Trophoblast cell (in vitro differentiated cells and primary cell): ENCODE results near the gene NLGN4X.

Experiments
- DNase-seq, 2 donors: peaks; one replicate each; pipeline ENCODE4 v3.0.0-alpha.2; 2016
- H2AFZ ChIP-seq: 2 replicates; pipeline ENCODE4 v1.6.1; 2013; ENCODE audit warnings: low read length, moderate library complexity, mild to moderate bottlenecking; ENCODE audit not compliant: insufficient read depth, poor library complexity
- H2AK5ac ChIP-seq: 2 replicates; pipeline ENCODE4 v1.6.1; 2013; ENCODE audit warnings: mild to moderate bottlenecking, low read length
- H2BK120ac ChIP-seq: 2 replicates; pipeline ENCODE4 v1.6.1; 2013; ENCODE audit warnings: low read length, mild to moderate bottlenecking, moderate library complexity; ENCODE audit not compliant: insufficient read depth, poor library complexity
- H2BK12ac ChIP-seq: 2 replicates; pipeline ENCODE4 v1.6.1; 2013; ENCODE audit warnings: mild to moderate bottlenecking, low read length, moderate library complexity
- H2BK5ac ChIP-seq: 2 replicates; pipeline ENCODE4 v1.6.1; 2013; ENCODE audit warnings: low read length, low read depth, moderate library complexity, mild to moderate bottlenecking; ENCODE audit not compliant: poor library complexity
- H3K14ac ChIP-seq: 2 replicates; pipeline ENCODE4 v1.6.1; 2013; ENCODE audit warnings: mild to moderate bottlenecking, low read length
- H3K18ac ChIP-seq: 2 replicates; pipeline ENCODE4 v1.6.1; 2013; ENCODE audit warnings: mild to moderate bottlenecking, low read length
- H3K23ac ChIP-seq: 2 replicates; pipeline ENCODE4 v1.6.1; 2013; ENCODE audit warnings: low read length
- H3K27ac ChIP-seq: 2 replicates; pipeline ENCODE4 v1.5.1; 2013; ENCODE audit warnings: low read depth, mild to moderate bottlenecking, inconsistent platforms, low read length, moderate library complexity
- H3K27me3 ChIP-seq: 2 replicates; pipeline ENCODE4 v1.6.1; 2013; ENCODE audit warnings: inconsistent platforms, mild to moderate bottlenecking, low read length, moderate library complexity; ENCODE audit not compliant: insufficient read depth
- H3K36me3 ChIP-seq, 2 experiments: 1 replicate in 1 of 2; 2 replicates in 1 of 2; pipeline ENCODE4 v1.6.1; 2013; ENCODE audit warnings: low read length in 2 of 2, mild to moderate bottlenecking in 2 of 2, moderate library complexity in 1 of 2; ENCODE audit not compliant: insufficient read depth in 2 of 2, control insufficient read depth in 1 of 2
- H3K4ac ChIP-seq: 2 replicates; pipeline ENCODE4 v1.6.1; 2013; ENCODE audit warnings: low read depth, mild to moderate bottlenecking, low read length, moderate library complexity
- H3K4me1 ChIP-seq, 2 experiments: 1 replicate in 1 of 2; 2 replicates in 1 of 2; pipeline ENCODE4 v1.6.1; 2013; ENCODE audit warnings: low read length in 2 of 2, mild to moderate bottlenecking in 2 of 2, moderate library complexity in 1 of 2; ENCODE audit not compliant: insufficient read depth in 2 of 2, control insufficient read depth in 1 of 2
- H3K4me2 ChIP-seq: 2 replicates; pipeline ENCODE4 v1.6.1; 2013; ENCODE audit warnings: inconsistent platforms, mild to moderate bottlenecking, low read length, moderate library complexity
- H3K4me3 ChIP-seq: 2 replicates; pipeline ENCODE4 v1.5.1; 2013; ENCODE audit warnings: mild to moderate bottlenecking, low read depth, low read length, inconsistent platforms
- H3K79me1 ChIP-seq: one replicate; pipeline ENCODE4 v1.6.1; 2013; ENCODE audit warnings: low read length
- H3K79me2 ChIP-seq: 2 replicates; pipeline ENCODE4 v1.6.1; 2013; ENCODE audit warnings: low read length, mild to moderate bottlenecking; ENCODE audit not compliant: control insufficient read depth, insufficient read depth, poor library complexity
- H3K9ac ChIP-seq: 2 replicates; pipeline ENCODE4 v1.6.1; 2013; ENCODE audit warnings: mild to moderate bottlenecking, low read length
- H3K9me3 ChIP-seq: 2 replicates; pipeline ENCODE4 v1.6.1; 2013; ENCODE audit warnings: low read depth, mild to moderate bottlenecking, control low read depth, inconsistent platforms, low read length; ENCODE audit not compliant: insufficient read depth
- H4K12ac ChIP-seq: 2 replicates; pipeline ENCODE4 v1.6.1; 2013; ENCODE audit warnings: low read depth, mild to moderate bottlenecking, low read length, moderate library complexity
- H4K8ac ChIP-seq: 2 replicates; pipeline ENCODE4 v1.6.1; 2013; ENCODE audit warnings: low read depth, mild to moderate bottlenecking, low read length, moderate library complexity
- H4K91ac ChIP-seq: one replicate; pipeline ENCODE4 v1.6.1; 2013; ENCODE audit warnings: low read depth, mild to moderate bottlenecking, low read length, moderate library complexity
- WGBS: extraction: QIAGEN DNeasy Blood & Tissue Kit; methylation state at CpG from one replicate; pipeline ENCODE4 v1.1.7; 2013; ENCODE audit warnings: missing lambda C conversion rate; ENCODE audit not compliant: insufficient read length, insufficient coverage; ENCODE audit errors: extremely low coverage; 5-methylcytosine and 5-hydroxymethylcytosine counted together

The NLGN4X gene

GRCh38 chrX:6021316-6022091 is 207.2 kb downstream of the NLGN4X start:
- Histone ChIP-seq H2BK12ac (no peak overlapping the region), H4K91ac (no peak overlapping the region)
- no CpG with 5 or more reads among the region's 4 CpGs for WGBS

GRCh38 chrX:6019076-6019475 is 209.6 kb downstream of the NLGN4X start:
- Histone ChIP-seq H3K4me2 (no peak overlapping the region), H2AK5ac (no peak overlapping the region), H3K14ac (no peak overlapping the region), H2BK120ac (no peak overlapping the region), H3K9ac (no peak overlapping the region), H4K8ac (no peak overlapping the region), H3K79me2 (no peaks in the 10 kb centered on the region), H3K36me3 (no peaks in the 10 kb centered on the region), H3K23ac (no peak overlapping the region), H2AFZ (no peak overlapping the region), H3K18ac (no peak overlapping the region), H2BK12ac (no peak overlapping the region), H3K27ac (no peak overlapping the region), H3K27me3 (no peaks in the 10 kb centered on the region), H3K4ac (no peak overlapping the region), H4K12ac (no peak overlapping the region), H3K9me3 (no peaks in the 10 kb centered on the region), H3K79me1 (no peaks in the 10 kb centered on the region), H4K91ac (no peak overlapping the region), H3K4me1 (no peaks in the 10 kb centered on the region), H3K4me3 (no peak overlapping the region), H2BK5ac (no peak overlapping the region)
- DNase-seq: no peak
- no CpG with 5 or more reads among the region's 4 CpGs for WGBS

More at GRCh38 chrX:6021316-6022091, 207.2 kb downstream of the NLGN4X start:
- Histone ChIP-seq H3K36me3 (no peaks in the 10 kb centered on the region), H3K4ac (no peak overlapping the region), H3K9me3 (no peaks in the 10 kb centered on the region), H3K79me2 (no peaks in the 10 kb centered on the region), H3K4me2 (no peak overlapping the region), H2AFZ (no peak overlapping the region), H3K4me3 (no peak overlapping the region), H3K23ac (no peak overlapping the region), H4K12ac (no peak overlapping the region), H3K4me1 (no peaks in the 10 kb centered on the region), H2AK5ac (no peak overlapping the region), H3K27ac (no peak overlapping the region), H3K14ac (no peak overlapping the region), H2BK5ac (no peak overlapping the region), H3K18ac (no peak overlapping the region), H2BK120ac (no peak overlapping the region), H3K9ac (no peak overlapping the region), H3K27me3 (no peaks in the 10 kb centered on the region), H4K8ac (no peak overlapping the region), H3K79me1 (no peaks in the 10 kb centered on the region)
- DNase-seq: peak; percentile 8 to 80

GRCh38 chrX:6015423-6015822 is 213.2 kb downstream of the NLGN4X start:
- H3K9ac ChIP-seq: no peak overlapping the region
- no CpG with 5 or more reads among the region's 5 CpGs for WGBS
- H3K14ac ChIP-seq: no peak overlapping the region
- DNase-seq: no peak
- H3K9me3 ChIP-seq: no peaks in the 10 kb centered on the region
- H4K12ac ChIP-seq: no peak overlapping the region
- H3K23ac ChIP-seq: no peak overlapping the region
- H4K8ac ChIP-seq: no peak overlapping the region
- H3K79me2 ChIP-seq: no peaks in the 10 kb centered on the region
- H3K36me3 ChIP-seq: no peaks in the 10 kb centered on the region
- no peaks in the 10 kb centered on the region for H3K27me3 ChIP-seq
- H3K4me3 ChIP-seq: no peak overlapping the region
- H2BK12ac ChIP-seq: no peak overlapping the region
- H3K4me2 ChIP-seq: no peak overlapping the region
- H3K4ac ChIP-seq: no peak overlapping the region
- no peak overlapping the region for H3K27ac ChIP-seq
- H4K91ac ChIP-seq: no peak overlapping the region
- H2BK5ac ChIP-seq: no peak overlapping the region
- H3K4me1 ChIP-seq: no peaks in the 10 kb centered on the region
- H3K18ac ChIP-seq: no peak overlapping the region
- H3K79me1 ChIP-seq: no peaks in the 10 kb centered on the region
- H2AK5ac ChIP-seq: no peak overlapping the region
- no peak overlapping the region for H2BK120ac ChIP-seq
- no peak overlapping the region for H2AFZ ChIP-seq

- Histone ChIP-seq H3K36me3 (no peaks in the 10 kb centered on the region), H3K27ac (no peak overlapping the region), H3K27me3 (no peaks in the 10 kb centered on the region), H4K91ac (no peak overlapping the region), H3K4ac (no peak overlapping the region), H2BK12ac (no peak overlapping the region), H3K14ac (no peak overlapping the region), H3K4me3 (no peak overlapping the region), H3K9me3 (no peaks in the 10 kb centered on the region), H2BK5ac (no peak overlapping the region), H2BK120ac (no peak overlapping the region), H2AK5ac (no peak overlapping the region), H3K18ac (no peak overlapping the region), H3K4me1 (no peaks in the 10 kb centered on the region), H4K8ac (no peak overlapping the region), H3K79me1 (no peaks in the 10 kb centered on the region), H3K23ac (no peak overlapping the region), H4K12ac (no peak overlapping the region), H3K9ac (no peak overlapping the region), H3K4me2 (no peak overlapping the region), H3K79me2 (no peaks in the 10 kb centered on the region), H2AFZ (no peak overlapping the region)
- no CpG with 5 or more reads among the region's 2 CpGs for WGBS
- no peak for DNase-seq
These were observed 216.3 kb downstream of the NLGN4X start for GRCh38 chrX:6012357-6012756.
